Tibial nerve (tissue), 3 donors: ENCODE data around the gene OPN1MW.
"Not testable (repeated sequence)": the region's sequence is repeated elsewhere in the genome, so short reads cannot be mapped to it uniquely, and the experiment has no call there.

ENCODE experiments used
- CTCF ChIP-seq, 5 experiments: fragments of 200-600 bp in 3 of 5; fragments of 450-650 bp in 2 of 5; sonication (generic) in 3 of 5; IDR thresholded peaks; one replicate each; pipeline ENCODE4 v1.5.1; 2016 to 2019; ENCODE audit warnings: antibody characterized with exemption in 5 of 5, mild to moderate bottlenecking in 3 of 5, moderate library complexity in 2 of 5
- POLR2A ChIP-seq, 2 donors: fragments of 450-650 bp; IDR thresholded peaks; one replicate each; pipeline ENCODE4 v1.6.1; 2017; ENCODE audit warnings: antibody characterized with exemption in 2 of 2, mild to moderate bottlenecking in 2 of 2, moderate library complexity in 2 of 2

GRCh38 chrX:154157207-154157606 lies 25.2 kb upstream of the OPN1MW start:
- TF ChIP-seq CTCF, POLR2A (IDR thresholded peaks at IDR 0.05): not testable (repeated sequence)
